PC-9 (cell line): ENCODE results near the gene FLNB. TPM values are rescaled to one million over a fixed set of nuclear protein-coding genes. Genes with fewer than 3 reads are reported as not detected.

ENCODE experiments used
- BruUV-seq: library from RNA; stranded (reverse); fragments of 400-500 nt; replicated peaks from 2 replicates; lab custom pipeline; 2021; lab: Mats Ljungman, UMichigan
- CTCF ChIA-PET: fragments of 300-600 bp; sonication (Branson Sonifier 250); formaldehyde crosslinking; loops from one replicate; lab custom pipeline; 2022; ENCODE audit warnings: antibody characterized with exemption; lab: Charles Lee
- POLR2A ChIA-PET: fragments of 300-600 bp; sonication (Branson Sonifier 250); formaldehyde crosslinking; loops from one replicate; lab custom pipeline; 2022; ENCODE audit warnings: antibody characterized with exemption; ENCODE audit not compliant: unreplicated experiment; lab: Charles Lee
- DNase-seq, 2 experiments: peaks; one replicate each; pipeline versions ENCODE4 v3.0.0 to v3.0.0-alpha.2; 2015 to 2022; ENCODE audit warnings: mixed read lengths in 1 of 2
- H2AFZ ChIP-seq: fragments of 200-600 bp; sonication (generic); 2 replicates; pipeline ENCODE4 v1.8.1; 2017; ENCODE audit warnings: antibody characterized with exemption
- H3F3A ChIP-seq: fragments of 200-600 bp; sonication (generic); 2 replicates; pipeline ENCODE4 v1.8.1; 2017; ENCODE audit warnings: antibody characterized with exemption, mild to moderate bottlenecking, low read depth; ENCODE audit not compliant: insufficient read depth
- H3K27ac ChIP-seq: fragments of 200-600 bp; sonication (generic); 2 replicates; pipeline ENCODE4 v1.6.1; 2016; ENCODE audit warnings: mixed run types
- H3K27me3 ChIP-seq: fragments of 200-600 bp; sonication (generic); 2 replicates; pipeline ENCODE4 v1.6.1; 2016; ENCODE audit warnings: low read depth, mixed run types; ENCODE audit not compliant: insufficient read depth
- H3K36me3 ChIP-seq: fragments of 200-600 bp; sonication (generic); 2 replicates; pipeline ENCODE4 v1.6.1; 2016; ENCODE audit warnings: low read depth, mixed run types
- H3K4me1 ChIP-seq: fragments of 200-600 bp; sonication (generic); replicated peaks from 2 replicates; pipeline ENCODE4 v1.6.1; 2016; ENCODE audit warnings: mixed run types; ENCODE audit not compliant: insufficient read depth
- H3K4me2 ChIP-seq: fragments of 200-600 bp; sonication (generic); 2 replicates; pipeline ENCODE4 v1.6.1; 2017; ENCODE audit warnings: mixed run types
- H3K4me3 ChIP-seq: fragments of 200-600 bp; sonication (generic); 2 replicates; pipeline ENCODE4 v1.6.1; 2016; ENCODE audit warnings: mixed run types
- H3K79me2 ChIP-seq: fragments of 200-600 bp; sonication (generic); 2 replicates; pipeline ENCODE4 v1.6.1; 2017; ENCODE audit warnings: low read depth, mixed run types
- H3K9me2 ChIP-seq: fragments of 200-600 bp; sonication (generic); 2 replicates; pipeline ENCODE4 v1.8.1; 2017; ENCODE audit warnings: mild to moderate bottlenecking; ENCODE audit not compliant: insufficient read depth
- H3K9me3 ChIP-seq: fragments of 200-600 bp; sonication (generic); 2 replicates; pipeline ENCODE4 v1.8.1; 2016; ENCODE audit warnings: low read depth; ENCODE audit not compliant: insufficient read depth
- H4K20me1 ChIP-seq: fragments of 200-600 bp; sonication (generic); 2 replicates; pipeline ENCODE4 v1.8.1; 2017; ENCODE audit not compliant: insufficient read depth
- EZH2 ChIP-seq: fragments of 200-600 bp; sonication (generic); IDR thresholded peaks from 2 replicates; pipeline ENCODE4 v1.8.0; 2017; ENCODE audit warnings: antibody characterized with exemption, low read depth
- intact Hi-C: fragments of 100-400 bp; cut with micrococcal nuclease; formaldehyde crosslinking; loops from one replicate; pipeline ENCODE4 v1.10.0; 2022; ENCODE audit not compliant: unreplicated experiment
- total RNA-seq: library from RNA; stranded (reverse); gene quantifications from 2 replicates; pipeline ENCODE4 v1.2.3, GENCODE V29; 2021
- TF ChIP-seq, protein P1 (sequence below): fragments of 200-600 bp; sonication (generic); conservative IDR thresholded peaks from 2 replicates; pipeline ENCODE4 v1.6.1; 2017; ENCODE audit warnings: mixed run types, antibody characterized with exemption, mild to moderate bottlenecking, moderate library complexity

Gene FLNB
- total RNA-seq, 1 experiment from 2014 or later: 349 TPM

DNA sequence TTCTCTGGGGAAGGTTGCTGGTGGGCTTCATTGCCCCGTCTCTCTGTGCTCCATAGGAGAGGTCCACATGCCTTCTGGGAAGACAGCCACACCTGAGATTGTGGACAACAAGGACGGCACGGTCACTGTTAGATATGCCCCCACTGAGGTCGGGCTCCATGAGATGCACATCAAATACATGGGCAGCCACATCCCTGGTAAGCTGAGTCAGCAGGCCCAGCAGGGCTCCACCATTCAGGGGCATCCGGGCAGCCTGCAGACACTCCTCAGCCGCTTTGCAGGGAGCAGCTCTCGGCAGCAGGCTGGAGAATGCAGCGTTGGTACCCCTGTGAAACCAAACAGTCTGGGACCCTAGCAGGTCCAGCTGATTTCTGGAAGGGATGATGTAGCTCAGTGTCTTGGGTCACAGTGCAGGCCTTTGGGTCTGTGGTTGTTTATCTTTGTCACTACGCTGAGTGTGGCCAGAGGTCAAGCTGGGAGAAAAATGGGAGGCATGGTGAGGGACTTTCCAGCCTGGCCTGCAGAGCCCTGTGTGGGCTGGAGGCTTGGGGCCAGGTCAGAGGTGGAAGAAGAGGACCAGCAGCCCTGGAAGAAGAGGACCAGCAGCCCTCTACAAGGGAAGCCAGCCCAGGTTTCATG lies 135.3 kb downstream of the FLNB start:
- no peak overlapping the region for H2AFZ ChIP-seq
- no peak for DNase-seq
- peaks cover 25% of the 10 kb centered on the region for H4K20me1 ChIP-seq
- TF ChIP-seq, protein P1, sequence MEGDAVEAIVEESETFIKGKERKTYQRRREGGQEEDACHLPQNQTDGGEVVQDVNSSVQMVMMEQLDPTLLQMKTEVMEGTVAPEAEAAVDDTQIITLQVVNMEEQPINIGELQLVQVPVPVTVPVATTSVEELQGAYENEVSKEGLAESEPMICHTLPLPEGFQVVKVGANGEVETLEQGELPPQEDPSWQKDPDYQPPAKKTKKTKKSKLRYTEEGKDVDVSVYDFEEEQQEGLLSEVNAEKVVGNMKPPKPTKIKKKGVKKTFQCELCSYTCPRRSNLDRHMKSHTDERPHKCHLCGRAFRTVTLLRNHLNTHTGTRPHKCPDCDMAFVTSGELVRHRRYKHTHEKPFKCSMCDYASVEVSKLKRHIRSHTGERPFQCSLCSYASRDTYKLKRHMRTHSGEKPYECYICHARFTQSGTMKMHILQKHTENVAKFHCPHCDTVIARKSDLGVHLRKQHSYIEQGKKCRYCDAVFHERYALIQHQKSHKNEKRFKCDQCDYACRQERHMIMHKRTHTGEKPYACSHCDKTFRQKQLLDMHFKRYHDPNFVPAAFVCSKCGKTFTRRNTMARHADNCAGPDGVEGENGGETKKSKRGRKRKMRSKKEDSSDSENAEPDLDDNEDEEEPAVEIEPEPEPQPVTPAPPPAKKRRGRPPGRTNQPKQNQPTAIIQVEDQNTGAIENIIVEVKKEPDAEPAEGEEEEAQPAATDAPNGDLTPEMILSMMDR: no peak
- no peak for TF ChIP-seq EZH2
- no peak overlapping the region for H3K4me3 ChIP-seq
- ChIA-PET CTCF (interaction anchor here (0.6 kb wide), 1 partner anchor 118 kb away, joined by 4 read pairs; no protein-coding TSS in a partner anchor), POLR2A (no interaction called here)
- no TSS peak for BruUV-seq
- H3K9me2 ChIP-seq: no peaks in the 10 kb centered on the region
- H3F3A ChIP-seq: peaks cover 34% of the 10 kb centered on the region; the same call in 1 of the 2 replicates
- intact Hi-C loops: no loop called here
- H3K4me2 ChIP-seq: no peak overlapping the region
- peaks cover 72% of the 10 kb centered on the region for H3K36me3 ChIP-seq
- no peaks in the 10 kb centered on the region for H3K79me2 ChIP-seq
- H3K9me3 ChIP-seq: no peaks in the 10 kb centered on the region
- no peak overlapping the region for H3K27ac ChIP-seq
- H3K4me1 ChIP-seq: no peaks in the 10 kb centered on the region
- no peaks in the 10 kb centered on the region for H3K27me3 ChIP-seq

DNA sequence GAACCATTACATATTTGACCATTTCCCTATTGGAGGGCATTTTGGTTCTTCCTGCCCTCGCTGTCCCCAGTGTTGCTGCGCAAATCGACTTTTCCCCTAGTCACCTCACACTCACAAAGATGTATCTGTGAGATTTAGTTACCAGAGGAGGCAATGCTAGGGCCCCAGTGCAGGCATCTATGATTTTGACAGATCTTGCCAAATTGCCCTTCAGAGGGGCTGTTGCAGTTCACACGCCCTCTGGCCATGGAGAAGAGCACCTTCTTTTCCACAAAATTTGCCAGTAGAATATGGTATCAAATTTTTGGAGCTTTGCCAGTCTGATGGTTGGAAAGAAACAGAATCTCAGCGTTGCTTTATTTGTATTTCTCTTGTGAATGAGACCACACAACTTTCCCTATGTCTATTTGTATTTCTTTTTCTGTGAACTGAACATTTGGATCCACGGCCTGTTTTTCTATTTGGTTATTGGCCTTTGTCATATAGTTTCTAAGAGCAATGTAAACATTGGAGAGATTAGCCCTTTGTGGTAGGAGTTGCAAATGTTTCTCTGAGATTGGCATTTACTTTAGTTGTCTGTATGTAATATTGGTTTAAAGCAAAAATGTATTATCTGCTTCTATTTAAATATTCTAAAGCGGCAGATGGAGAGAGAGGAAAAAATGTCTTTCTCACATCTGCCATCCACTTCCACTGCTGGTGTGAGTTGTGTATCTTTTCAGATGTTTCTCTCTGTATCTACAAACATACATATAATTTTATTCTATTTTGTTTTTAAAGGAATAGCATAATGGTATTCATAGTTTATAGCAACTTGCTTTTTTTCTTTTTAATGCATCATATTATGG lies 136.5 kb downstream of the FLNB start:
- Histone ChIP-seq H3F3A (peaks cover 46% of the 10 kb centered on the region; the same call in 1 of the 2 replicates), H4K20me1 (peaks cover 22% of the 10 kb centered on the region), H3K4me2 (no peak overlapping the region), H3K9me3 (no peaks in the 10 kb centered on the region), H3K4me1 (no peaks in the 10 kb centered on the region), H3K9me2 (no peaks in the 10 kb centered on the region), H2AFZ (no peak overlapping the region), H3K36me3 (peaks cover 74% of the 10 kb centered on the region), H3K79me2 (no peaks in the 10 kb centered on the region), H3K4me3 (no peak overlapping the region), H3K27me3 (no peaks in the 10 kb centered on the region), H3K27ac (no peak overlapping the region)
- TF ChIP-seq, protein P1: no peak
- TF ChIP-seq EZH2: no peak
- no peak for DNase-seq
- BruUV-seq: no TSS peak
- CTCF ChIA-PET: no interaction called here
- intact Hi-C loops: no loop called here
- POLR2A ChIA-PET: no interaction called here

DNA sequence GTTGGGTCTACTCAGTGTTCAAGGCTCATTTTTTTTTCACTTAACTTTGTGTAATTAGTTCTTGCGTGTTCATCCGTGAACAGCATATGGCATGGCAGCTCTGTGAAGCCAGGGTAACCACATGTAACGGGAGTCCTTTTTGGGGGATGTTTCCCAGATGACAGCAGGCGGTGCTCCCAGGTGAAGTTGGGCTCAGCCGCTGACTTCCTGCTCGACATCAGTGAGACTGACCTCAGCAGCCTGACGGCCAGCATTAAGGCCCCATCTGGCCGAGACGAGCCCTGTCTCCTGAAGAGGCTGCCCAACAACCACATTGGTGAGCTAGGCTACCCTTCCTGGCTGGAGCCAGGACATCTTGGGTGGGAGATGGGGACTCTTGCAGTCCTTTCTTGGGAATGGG lies 139.8 kb downstream of the FLNB start:
- intact Hi-C loops: no loop called here
- TF ChIP-seq, protein P1: no peak
- no peak for TF ChIP-seq EZH2
- H3K4me3 ChIP-seq: no peak overlapping the region
- H2AFZ ChIP-seq: no peak overlapping the region
- H3F3A ChIP-seq: peaks cover 49% of the 10 kb centered on the region; the same call in 1 of the 2 replicates
- H3K27me3 ChIP-seq: no peaks in the 10 kb centered on the region
- no peaks in the 10 kb centered on the region for H3K79me2 ChIP-seq
- no peak overlapping the region for H3K4me2 ChIP-seq
- POLR2A ChIA-PET: no interaction called here
- no peak for DNase-seq
- no peak overlapping the region for H3K27ac ChIP-seq
- peaks cover 63% of the 10 kb centered on the region for H3K36me3 ChIP-seq
- no TSS peak for BruUV-seq
- no peaks in the 10 kb centered on the region for H3K9me3 ChIP-seq
- peaks cover 18% of the 10 kb centered on the region for H4K20me1 ChIP-seq
- CTCF ChIA-PET: no interaction called here
- H3K9me2 ChIP-seq: no peaks in the 10 kb centered on the region
- no peaks in the 10 kb centered on the region for H3K4me1 ChIP-seq
